GM12891 (cell line): ENCODE measurements around the gene NAA10.

Source experiments
- POLR2A ChIP-seq: IDR thresholded peaks from 2 replicates; pipeline ENCODE4 v1.6.1; 2011; ENCODE audit warnings: low read depth, low read length, control low read depth
- POLR2AphosphoS5 ChIP-seq: IDR thresholded peaks from 2 replicates; pipeline ENCODE4 v1.6.1; 2011; ENCODE audit warnings: low read depth, low read length, control low read depth
- POU2F2 ChIP-seq: IDR thresholded peaks from 2 replicates; pipeline ENCODE4 v1.6.1; 2011; ENCODE audit warnings: low read depth, mild to moderate bottlenecking, control low read depth, low read length, moderate library complexity
- SPI1 ChIP-seq: IDR thresholded peaks from 2 replicates; pipeline ENCODE4 v1.6.1; 2011; ENCODE audit warnings: low read depth, low read length, control low read depth
- TAF1 ChIP-seq: IDR thresholded peaks from 2 replicates; pipeline ENCODE4 v1.6.1; 2011; ENCODE audit warnings: low read depth, low read length, control low read depth

DNA sequence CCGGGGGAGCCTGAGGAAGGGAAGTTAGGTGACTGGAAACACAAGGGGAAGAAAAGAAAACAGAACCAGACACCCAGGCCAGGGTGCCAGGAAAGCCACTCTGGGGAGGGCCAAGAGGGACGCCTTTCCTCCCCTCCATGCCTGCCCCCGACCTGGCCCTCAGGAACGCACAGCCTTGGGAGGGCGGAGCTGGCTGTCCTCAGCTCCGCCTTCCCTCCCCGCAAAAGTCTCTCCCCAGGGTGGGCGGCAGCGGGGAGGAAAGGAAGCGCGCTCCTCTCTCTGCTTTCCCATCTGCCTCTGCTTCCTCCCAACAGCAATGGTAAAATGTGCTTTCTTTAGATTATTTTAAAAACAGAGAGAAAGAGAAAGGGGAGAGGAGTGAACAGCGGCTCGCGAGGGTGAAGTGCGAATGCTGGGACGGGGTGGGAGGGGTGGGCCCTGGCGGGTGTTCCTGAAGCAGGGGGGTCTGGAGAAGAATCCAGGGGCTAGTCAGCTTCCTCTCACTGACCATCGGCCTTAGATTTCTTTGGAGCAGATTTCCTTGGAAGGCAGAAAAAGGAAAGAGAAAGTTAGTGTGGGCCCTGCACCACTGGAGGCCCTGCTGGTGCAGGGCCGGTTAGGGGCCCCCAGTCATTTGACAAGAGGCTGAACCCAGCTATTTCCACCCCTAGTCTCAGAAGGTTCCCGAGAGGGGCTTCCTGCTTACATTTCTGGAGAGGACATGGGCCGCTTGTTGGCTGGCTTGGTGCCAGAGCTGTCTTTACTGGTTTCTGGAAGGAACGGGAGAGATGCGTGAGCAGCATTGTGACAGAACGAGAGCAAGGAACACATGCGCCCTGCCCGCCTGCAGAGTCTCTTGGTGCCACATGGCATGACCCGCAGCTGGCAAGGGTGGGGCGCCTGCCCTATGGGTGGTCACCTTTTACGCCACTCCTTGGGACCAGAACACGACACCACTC lies 14.3 kb upstream of the NAA10 start:
- TF ChIP-seq POLR2A (no peak), POLR2AphosphoS5 (no peak), TAF1 (no peak), SPI1 (no peak), POU2F2 (no peak)
